AG04450 (cell line): Measurements from ENCODE around the gene KLF16. TPM values are rescaled to one million over a fixed set of nuclear protein-coding genes. Genes with fewer than 3 reads are reported as not detected.

Source experiments
- CTCF ChIA-PET: fragments of 300-600, 350-600 bp; formaldehyde crosslinking; extraction: SDS; loops from one replicate; lab custom pipeline; 2022; ENCODE audit warnings: antibody characterized with exemption, inconsistent platforms; lab: Charles Lee
- POLR2A ChIA-PET: fragments of 350-600 bp; formaldehyde crosslinking; extraction: SDS; loops from one replicate; lab custom pipeline; 2021; ENCODE audit warnings: antibody characterized with exemption, inconsistent platforms; lab: Yijun Ruan, JAX
- DNase-seq: peaks from one replicate; pipeline ENCODE4 v3.0.0-alpha.2; 2011; ENCODE audit warnings: low read depth, low spot score
- H3K27ac ChIP-seq: one replicate; pipeline ENCODE4 v1.5.1; 2012; ENCODE audit warnings: low read depth, low read length, control low read depth
- H3K27me3 ChIP-seq: one replicate; pipeline ENCODE4 v1.6.0; 2012; ENCODE audit warnings: low read length; ENCODE audit not compliant: control insufficient read depth, insufficient read depth
- H3K4me3 ChIP-seq: 2 replicates; pipeline ENCODE4 v1.5.1; 2011; ENCODE audit warnings: mild to moderate bottlenecking, low read depth, low read length, control low read depth
- H3K9me3 ChIP-seq: 2 replicates; pipeline ENCODE4 v1.5.1; 2012; ENCODE audit warnings: low read length; ENCODE audit not compliant: control insufficient read depth, insufficient read depth
- polyA plus RNA-seq: library from polyadenylated mRNA; depleted of rRNA; stranded (reverse); fragments of >200 nt; gene quantifications from 2 replicates; pipeline ENCODE4 v1.2.3, GENCODE V29; 2011
- TF ChIP-seq, protein P1 (sequence below): IDR thresholded peaks from 2 replicates; pipeline ENCODE4 v1.5.1; 2011; ENCODE audit warnings: low read depth, low read length, control low read depth, inconsistent platforms

KLF16 gene
- polyA plus RNA-seq, 1 experiment: 3.4 TPM

GRCh38 chr19:1848399-1849131 lies 14.8 kb downstream of the KLF16 start, which contains the start of gene REXO1:
TSS of gene REXO1 (minus strand) at chr19:1848483. CDS start at chr19:1848358, 125 bp downstream.
- Histone ChIP-seq H3K27me3 (no peaks in the 10 kb centered on the region), H3K4me3 (peak within 1 kb of the TSS; percentile 96), H3K9me3 (no peaks in the 10 kb centered on the region; the same call in 1 of the 2 replicates), H3K27ac (peak within 1 kb of the TSS; percentile 91)
- POLR2A ChIA-PET: no interaction called here
- TF ChIP-seq, protein P1, sequence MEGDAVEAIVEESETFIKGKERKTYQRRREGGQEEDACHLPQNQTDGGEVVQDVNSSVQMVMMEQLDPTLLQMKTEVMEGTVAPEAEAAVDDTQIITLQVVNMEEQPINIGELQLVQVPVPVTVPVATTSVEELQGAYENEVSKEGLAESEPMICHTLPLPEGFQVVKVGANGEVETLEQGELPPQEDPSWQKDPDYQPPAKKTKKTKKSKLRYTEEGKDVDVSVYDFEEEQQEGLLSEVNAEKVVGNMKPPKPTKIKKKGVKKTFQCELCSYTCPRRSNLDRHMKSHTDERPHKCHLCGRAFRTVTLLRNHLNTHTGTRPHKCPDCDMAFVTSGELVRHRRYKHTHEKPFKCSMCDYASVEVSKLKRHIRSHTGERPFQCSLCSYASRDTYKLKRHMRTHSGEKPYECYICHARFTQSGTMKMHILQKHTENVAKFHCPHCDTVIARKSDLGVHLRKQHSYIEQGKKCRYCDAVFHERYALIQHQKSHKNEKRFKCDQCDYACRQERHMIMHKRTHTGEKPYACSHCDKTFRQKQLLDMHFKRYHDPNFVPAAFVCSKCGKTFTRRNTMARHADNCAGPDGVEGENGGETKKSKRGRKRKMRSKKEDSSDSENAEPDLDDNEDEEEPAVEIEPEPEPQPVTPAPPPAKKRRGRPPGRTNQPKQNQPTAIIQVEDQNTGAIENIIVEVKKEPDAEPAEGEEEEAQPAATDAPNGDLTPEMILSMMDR: peak; percentile 87
- peak; percentile 81 for DNase-seq
- CTCF ChIA-PET: interaction anchor here (0.6 to 2.1 kb wide), 7 partner anchors 9 to 743 kb away, joined by 3 to 13 read pairs (median 3); no protein-coding TSS in a partner anchor

- Histone ChIP-seq H3K9me3 (no peaks in the 10 kb centered on the region; the same call in 1 of the 2 replicates), H3K4me3 (peak overlapping the region; percentile 96), H3K27ac (peak overlapping the region; percentile 75), H3K27me3 (no peaks in the 10 kb centered on the region)
- ChIA-PET CTCF (interaction anchor here (1.3 to 2.0 kb wide), 2 partner anchors 10 to 22 kb away, joined by 12 to 17 read pairs; no protein-coding TSS in a partner anchor), POLR2A (no interaction called here)
- DNase-seq: no peak
- TF ChIP-seq, protein P1: no peak
These were observed 15.5 kb downstream of the KLF16 start for GRCh38 chr19:1847684-1848398.

DNA sequence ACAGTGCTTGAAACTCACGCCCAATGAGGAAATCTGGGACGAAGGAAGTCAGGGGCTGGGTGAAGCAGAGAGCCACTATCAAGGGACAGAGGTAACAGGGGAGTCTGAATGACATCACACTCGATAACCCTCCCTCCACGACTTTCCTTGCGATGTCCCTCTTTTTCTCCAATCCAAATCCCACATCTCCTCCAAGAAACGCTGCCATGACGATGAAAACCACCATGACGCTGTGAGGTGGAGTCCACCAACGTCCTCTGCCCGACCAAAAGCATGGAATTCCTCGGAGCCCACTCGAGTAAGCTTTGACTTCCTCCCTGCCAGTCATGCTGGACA lies 16.1 kb downstream of the KLF16 start:
- peak overlapping the region; percentile 75 for H3K27ac ChIP-seq
- CTCF ChIA-PET: interaction anchor here (1.3 to 2.0 kb wide), 3 partner anchors 7 to 21 kb away, joined by 4 to 17 read pairs (median 12); no protein-coding TSS in a partner anchor
- H3K27me3 ChIP-seq: no peaks in the 10 kb centered on the region
- TF ChIP-seq, protein P1: no peak
- H3K4me3 ChIP-seq: peak overlapping the region; percentile 96
- H3K9me3 ChIP-seq: no peaks in the 10 kb centered on the region; the same call in 1 of the 2 replicates
- POLR2A ChIA-PET: no interaction called here
- no peak for DNase-seq

DNA sequence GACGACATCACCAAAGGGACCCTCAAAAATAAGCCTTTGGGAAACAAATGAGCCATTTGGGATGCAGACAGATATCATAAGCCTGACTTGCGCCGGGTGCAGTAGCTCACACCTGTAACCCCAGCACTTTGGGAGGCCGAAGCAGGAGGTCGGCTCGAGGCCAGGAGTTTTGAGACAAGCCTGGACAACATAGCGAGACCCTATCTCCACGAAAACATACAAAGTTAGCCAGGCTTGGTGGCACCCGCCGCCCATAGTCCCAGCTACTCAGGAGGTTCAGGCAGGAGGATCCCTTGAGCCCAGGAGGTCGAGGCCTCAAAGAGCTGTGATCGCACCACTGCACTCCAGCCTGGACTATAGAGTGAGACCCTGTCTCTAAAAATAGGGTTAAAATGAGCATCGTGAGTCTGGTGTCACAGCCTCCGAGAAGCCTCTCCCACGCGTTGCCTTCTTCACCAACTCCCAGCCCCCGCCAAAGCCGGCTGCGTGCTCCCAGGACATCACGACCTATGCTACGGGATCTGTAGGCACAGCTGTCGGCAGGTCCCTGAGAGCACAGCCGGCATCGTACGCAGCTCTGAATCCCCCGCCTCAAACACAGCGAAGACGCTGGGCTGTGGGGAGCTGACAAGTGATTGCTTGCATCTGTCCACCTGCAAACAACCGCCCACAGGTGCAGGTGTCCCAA lies 16.7 kb downstream of the KLF16 start:
- H3K27ac ChIP-seq: no peak overlapping the region
- ChIA-PET CTCF (interaction anchor here (1.3 to 2.0 kb wide), 3 partner anchors 8 to 20 kb away, joined by 4 to 17 read pairs (median 12); no protein-coding TSS in a partner anchor), POLR2A (no interaction called here)

More for the DNA sequence above, 16.7 kb downstream of the KLF16 start:
- H3K9me3 ChIP-seq: no peaks in the 10 kb centered on the region; the same call in 1 of the 2 replicates
- peak overlapping the region; percentile 96 for H3K4me3 ChIP-seq
- no peak for DNase-seq
- H3K27me3 ChIP-seq: no peaks in the 10 kb centered on the region
- TF ChIP-seq, protein P1: no peak
